Naive thymus-derived CD4-positive, alpha-beta T cell (primary cell): Measurements from ENCODE around the gene MACROD2. TPM values are rescaled to one million over a fixed set of nuclear protein-coding genes. Genes with fewer than 3 reads are reported as not detected.

Source experiments
- ATAC-seq: fragments of 150-1000 bp; cut with Tn5 transposase; 2 replicates; pipeline ENCODE4 v1.10.0; 2021; ENCODE audit warnings: mild to moderate bottlenecking, moderate library complexity
- CTCF ChIA-PET: fragments of 350-600 bp; sonication (Branson Sonifier 250); formaldehyde crosslinking; loops from one replicate; lab custom pipeline; 2021; ENCODE audit warnings: antibody characterized with exemption; lab: Charles Lee
- POLR2A ChIA-PET: fragments of 350-600 bp; sonication (Branson Sonifier 250); formaldehyde crosslinking; loops from one replicate; lab custom pipeline; 2021; ENCODE audit warnings: antibody characterized with exemption, inconsistent platforms; lab: Charles Lee
- DNase-seq, 9 donors: peaks; one replicate each; pipeline versions ENCODE4 v3.0.0 to v3.0.0-alpha.2; 2020 to 2022; ENCODE audit warnings: mixed read lengths in 1 of 9
- H3K27ac ChIP-seq: one replicate; pipeline ENCODE4 v1.7.0; 2013; ENCODE audit warnings: mild to moderate bottlenecking, low read depth, low read length, moderate library complexity
- H3K27me3 ChIP-seq, 2 donors: one replicate each; pipeline ENCODE4 v1.7.0; 2013; ENCODE audit warnings: low read length in 2 of 2, mild to moderate bottlenecking in 2 of 2, moderate library complexity in 2 of 2; ENCODE audit not compliant: control insufficient read depth in 2 of 2, insufficient read depth in 2 of 2
- H3K36me3 ChIP-seq, 3 experiments: 1 replicate in 2 of 3; 2 replicates in 1 of 3; pipeline ENCODE4 v1.7.0; 2013; ENCODE audit warnings: low read length in 3 of 3, mild to moderate bottlenecking in 3 of 3, moderate library complexity in 1 of 3; ENCODE audit not compliant: insufficient read depth in 3 of 3, control insufficient read depth in 2 of 3
- H3K4me1 ChIP-seq, 2 donors: one replicate each; pipeline ENCODE4 v1.7.0; 2013; ENCODE audit warnings: low read length in 2 of 2, mild to moderate bottlenecking in 2 of 2, moderate library complexity in 1 of 2; ENCODE audit not compliant: control insufficient read depth in 2 of 2, insufficient read depth in 2 of 2
- H3K4me3 ChIP-seq: 2 replicates; pipeline ENCODE4 v1.7.0; 2013; ENCODE audit warnings: mild to moderate bottlenecking, low read length
- H3K9me3 ChIP-seq, 3 experiments: 1 replicate in 2 of 3; 2 replicates in 1 of 3; pipeline ENCODE4 v1.7.0; 2013; ENCODE audit warnings: low read length in 3 of 3; ENCODE audit not compliant: control insufficient read depth in 2 of 3
- H3K27ac Mint-ChIP-seq, 9 donors: one replicate each; pipeline ENCODE4 v1.8.0; 2020 to 2022; ENCODE audit warnings: mixed read lengths in 9 of 9, mild to moderate bottlenecking in 8 of 9, moderate library complexity in 5 of 9, inconsistent platforms in 2 of 9
- H3K27me3 Mint-ChIP-seq, 5 donors: one replicate each; pipeline ENCODE4 v1.8.0; 2021 to 2022; ENCODE audit warnings: mixed read lengths in 5 of 5, mild to moderate bottlenecking in 1 of 5
- H3K36me3 Mint-ChIP-seq, 5 donors: one replicate each; pipeline ENCODE4 v1.8.0; 2020 to 2022; ENCODE audit warnings: mixed read lengths in 5 of 5, mild to moderate bottlenecking in 3 of 5, inconsistent platforms in 1 of 5
- H3K4me1 Mint-ChIP-seq, 7 donors: one replicate each; pipeline ENCODE4 v1.8.0; 2020 to 2022; ENCODE audit warnings: mixed read lengths in 7 of 7, mild to moderate bottlenecking in 3 of 7, inconsistent platforms in 1 of 7
- H3K4me3 Mint-ChIP-seq, 10 donors: one replicate each; pipeline ENCODE4 v1.8.0; 2020 to 2022; ENCODE audit warnings: mild to moderate bottlenecking in 10 of 10, mixed read lengths in 10 of 10, moderate library complexity in 6 of 10, inconsistent platforms in 2 of 10
- H3K9me3 Mint-ChIP-seq, 11 donors: one replicate each; pipeline ENCODE4 v1.8.0; 2020 to 2022; ENCODE audit warnings: mixed read lengths in 11 of 11, mild to moderate bottlenecking in 4 of 11, inconsistent platforms in 1 of 11, moderate library complexity in 1 of 11
- intact Hi-C, 2 donors: fragments of 100-400 bp; cut with micrococcal nuclease; formaldehyde crosslinking; loops; one replicate each; pipeline ENCODE4 v1.15.1; 2023
- polyA plus RNA-seq, 2 donors: library from polyadenylated mRNA; unstranded; fragments of 300-500 nt; fragmentation: Illumina TruSeq; gene quantifications; one replicate each; pipeline ENCODE4 v1.2.3, GENCODE V29; 2021
- total RNA-seq, 6 experiments: library from RNA in 5 of 6; stranded (reverse) in 5 of 6; gene quantifications; 1 replicate in 5 of 6; 2 replicates in 1 of 6; pipeline ENCODE4 v1.2.3 and lab custom pipeline; 2021 to 2026

MACROD2 gene
- total and polyA plus RNA-seq, 7 experiments from 2014 or later = 0.27 to 0.86 (median 0.34) TPM; not detected in 4

DNA sequence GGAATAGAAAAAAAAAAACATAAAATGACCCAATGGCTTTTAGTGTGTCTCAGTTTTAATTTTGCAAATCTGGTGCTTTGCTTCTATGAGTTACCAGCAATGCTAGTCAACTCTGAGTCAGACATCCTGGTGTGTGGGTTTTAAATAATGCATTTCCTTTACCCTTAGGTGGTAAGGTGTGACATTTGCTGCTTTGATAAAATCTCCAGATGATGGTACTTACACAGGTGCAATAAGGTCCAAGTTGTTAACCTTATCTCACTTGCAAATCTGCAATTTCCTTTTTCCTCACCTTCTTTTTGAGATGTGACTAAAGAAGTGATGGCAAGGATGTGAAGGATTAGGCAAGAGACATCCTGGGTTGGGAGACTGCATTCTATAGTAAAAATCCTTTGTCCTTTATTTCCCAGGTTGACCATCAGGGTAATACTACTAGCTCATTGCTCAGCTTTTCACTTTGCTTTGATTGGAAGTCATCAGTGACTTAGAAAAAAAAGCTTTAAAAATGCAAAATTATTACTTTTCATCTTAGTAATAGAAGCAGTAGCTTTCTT lies 1160.6 kb downstream of the MACROD2 start:
- intact Hi-C loops = no loop called here
- Histone ChIP-seq H3K36me3 (no peaks in the 10 kb centered on the region), H3K27me3 (no peaks in the 10 kb centered on the region), H3K4me1 (no peaks in the 10 kb centered on the region), H3K4me3 (no peak overlapping the region), H3K9me3 (no peaks in the 10 kb centered on the region), H3K27ac (no peak overlapping the region)
- CTCF ChIA-PET = no interaction called here
- no peak overlapping the region for H3K27ac Mint-ChIP-seq
- no peak overlapping the region for H3K4me3 Mint-ChIP-seq
- H3K4me1 Mint-ChIP-seq = peaks cover 0 to 5% (median 0%) of the 10 kb centered on the region in 7 donors
- ATAC-seq (no peak), DNase-seq (no peak)
- peaks cover 0 to 17% (median 5%) of the 10 kb centered on the region in 11 donors for H3K9me3 Mint-ChIP-seq
- POLR2A ChIA-PET = no interaction called here
- H3K36me3 Mint-ChIP-seq = no peaks in the 10 kb centered on the region
- H3K27me3 Mint-ChIP-seq = no peaks in the 10 kb centered on the region

DNA sequence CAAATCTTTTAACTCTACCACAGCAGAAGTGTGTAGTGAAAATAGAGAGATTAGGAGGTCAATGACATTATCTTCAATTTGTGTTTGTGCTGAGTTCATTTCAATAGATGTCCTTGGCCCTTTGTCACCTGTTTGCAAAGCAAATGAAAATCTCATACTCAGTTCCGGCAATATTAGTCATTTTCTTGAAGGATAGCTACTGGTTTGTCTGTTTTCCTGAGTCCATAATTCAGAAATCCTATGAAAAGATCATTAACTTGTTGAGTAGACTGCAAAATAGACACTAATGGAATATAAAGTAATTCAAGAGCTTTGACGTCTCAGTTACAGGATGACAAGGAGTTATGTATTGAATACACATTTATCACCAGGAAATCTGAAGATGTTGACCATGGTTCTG lies 1163.2 kb downstream of the MACROD2 start:
- ATAC-seq (no peak), DNase-seq (no peak)
- H3K9me3 Mint-ChIP-seq = peaks cover 0 to 14% (median 3%) of the 10 kb centered on the region in 11 donors
- no peak overlapping the region for H3K27ac Mint-ChIP-seq
- ChIA-PET CTCF (no interaction called here), POLR2A (no interaction called here)
- H3K27ac ChIP-seq = no peak overlapping the region
- no peak overlapping the region for H3K4me3 Mint-ChIP-seq
- H3K27me3 ChIP-seq = no peaks in the 10 kb centered on the region
- intact Hi-C loops = no loop called here
- H3K27me3 Mint-ChIP-seq = no peaks in the 10 kb centered on the region
- no peaks in the 10 kb centered on the region for H3K36me3 Mint-ChIP-seq
- H3K9me3 ChIP-seq = no peaks in the 10 kb centered on the region
- H3K4me1 ChIP-seq = no peaks in the 10 kb centered on the region
- H3K36me3 ChIP-seq = no peaks in the 10 kb centered on the region
- H3K4me1 Mint-ChIP-seq = peaks cover 0 to 19% (median 6%) of the 10 kb centered on the region in 7 donors
- H3K4me3 ChIP-seq = no peak overlapping the region

DNA sequence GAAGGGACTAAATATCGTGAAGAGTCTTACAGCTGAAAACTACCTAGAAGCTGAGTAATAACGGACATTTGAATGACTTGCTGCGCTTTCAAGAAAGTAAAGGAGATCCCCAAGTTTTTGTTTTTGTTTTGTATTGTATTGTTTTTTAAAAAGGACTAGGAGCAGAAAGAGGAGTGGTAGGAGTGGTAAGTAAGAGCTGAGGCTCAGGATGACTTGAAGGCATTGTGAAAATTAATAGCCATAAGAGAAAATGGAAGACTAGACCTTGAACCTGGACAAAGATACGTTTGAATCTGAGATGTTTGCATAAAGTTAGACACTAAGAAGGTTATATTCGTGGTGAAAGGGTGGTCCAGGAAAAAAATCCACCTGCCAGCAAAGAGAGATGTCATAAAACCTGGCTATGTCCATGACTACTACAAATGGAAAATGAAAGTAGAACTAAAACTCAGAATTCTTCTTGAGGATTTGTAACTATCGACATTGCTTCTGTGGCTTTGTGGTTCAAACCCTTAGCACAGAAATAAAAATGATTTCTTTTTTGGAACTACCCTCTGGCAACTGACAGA lies 1166.8 kb downstream of the MACROD2 start:
- CTCF ChIA-PET = no interaction called here
- Mint-ChIP-seq H3K4me1 (peaks cover 0 to 14% (median 6%) of the 10 kb centered on the region in 7 donors), H3K27ac (peak overlapping the region in 5 of 9 donors; percentile 0 to 77 (median 48)), H3K4me3 (peak overlapping the region in 9 of 10 donors; percentile 43 to 74 (median 53)), H3K27me3 (no peaks in the 10 kb centered on the region), H3K9me3 (peaks cover 0 to 14% (median 0%) of the 10 kb centered on the region in 11 donors), H3K36me3 (no peaks in the 10 kb centered on the region)
- no peaks in the 10 kb centered on the region for H3K9me3 ChIP-seq
- no peak overlapping the region for H3K27ac ChIP-seq
- H3K4me3 ChIP-seq = no peak overlapping the region
- intact Hi-C loops = no loop called here
- POLR2A ChIA-PET = no interaction called here
- H3K36me3 ChIP-seq = no peaks in the 10 kb centered on the region
- no peaks in the 10 kb centered on the region for H3K4me1 ChIP-seq
- DNase-seq = no peak
- H3K27me3 ChIP-seq = no peaks in the 10 kb centered on the region
- no peak for ATAC-seq

DNA sequence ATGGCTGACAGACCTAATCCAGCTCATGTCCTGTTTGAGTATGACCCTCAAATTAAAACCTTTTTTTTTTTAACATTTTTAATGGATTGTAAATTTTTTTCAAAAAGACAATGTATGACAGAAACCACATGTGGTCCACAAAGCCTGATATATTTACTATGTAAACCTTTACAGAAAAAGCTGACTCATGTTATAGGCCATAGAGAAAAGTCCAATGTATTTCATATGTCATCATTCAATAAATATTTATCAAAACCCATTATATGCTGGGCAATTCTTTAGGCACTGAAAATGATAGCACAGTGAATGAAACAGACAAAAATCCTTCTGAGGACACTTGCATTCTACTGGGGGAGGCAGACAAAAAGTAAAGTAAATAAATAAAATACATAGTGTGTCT lies 1168.3 kb downstream of the MACROD2 start:
- ChIA-PET POLR2A (no interaction called here), CTCF (interaction anchor here (0.7 kb wide), 1 partner anchor 519 kb away, joined by 3 read pairs; no protein-coding TSS in a partner anchor)
- no peaks in the 10 kb centered on the region for H3K9me3 ChIP-seq
- no peak overlapping the region for H3K27ac ChIP-seq
- H3K27ac Mint-ChIP-seq = no peak overlapping the region
- H3K36me3 ChIP-seq = no peaks in the 10 kb centered on the region
- H3K4me1 Mint-ChIP-seq = peaks cover 0 to 14% (median 6%) of the 10 kb centered on the region in 7 donors
- no peak overlapping the region for H3K4me3 Mint-ChIP-seq
- H3K27me3 ChIP-seq = no peaks in the 10 kb centered on the region
- no peaks in the 10 kb centered on the region for H3K27me3 Mint-ChIP-seq
- ATAC-seq = no peak
- peaks cover 0 to 9% (median 0%) of the 10 kb centered on the region in 11 donors for H3K9me3 Mint-ChIP-seq
- no peaks in the 10 kb centered on the region for H3K36me3 Mint-ChIP-seq
- intact Hi-C loops = no loop called here
- no peaks in the 10 kb centered on the region for H3K4me1 ChIP-seq
- DNase-seq = no peak
- H3K4me3 ChIP-seq = no peak overlapping the region

DNA sequence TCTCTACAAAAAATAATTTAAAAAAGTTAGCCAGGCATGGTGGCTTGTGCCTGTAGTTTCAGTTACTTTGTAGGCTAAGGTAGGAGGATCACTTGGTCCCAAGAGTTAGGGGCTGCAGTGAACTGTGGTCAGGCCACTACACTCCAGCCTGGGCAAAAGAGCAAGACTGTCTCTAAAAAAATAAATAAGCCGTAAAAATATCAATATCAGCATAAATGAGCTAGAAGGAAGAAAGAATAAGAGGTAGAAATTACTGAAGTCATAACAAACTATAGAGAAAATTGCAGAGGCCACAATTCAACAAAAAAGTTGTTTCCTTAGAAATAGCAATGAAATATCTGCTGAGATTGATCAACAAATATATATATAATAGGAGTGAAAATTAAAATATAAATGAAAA lies 1169.4 kb downstream of the MACROD2 start:
- no peak overlapping the region for H3K4me3 ChIP-seq
- Mint-ChIP-seq H3K9me3 (peaks cover 0 to 3% (median 0%) of the 10 kb centered on the region in 11 donors), H3K4me1 (peaks cover 0 to 14% (median 6%) of the 10 kb centered on the region in 7 donors), H3K36me3 (no peaks in the 10 kb centered on the region), H3K27me3 (no peaks in the 10 kb centered on the region), H3K4me3 (no peak overlapping the region), H3K27ac (no peak overlapping the region)
- H3K36me3 ChIP-seq = no peaks in the 10 kb centered on the region
- DNase-seq (no peak), ATAC-seq (no peak)
- ChIA-PET POLR2A (no interaction called here), CTCF (no interaction called here)
- H3K4me1 ChIP-seq = no peaks in the 10 kb centered on the region
- no peaks in the 10 kb centered on the region for H3K27me3 ChIP-seq
- no peak overlapping the region for H3K27ac ChIP-seq
- intact Hi-C loops = no loop called here
- H3K9me3 ChIP-seq = no peaks in the 10 kb centered on the region

DNA sequence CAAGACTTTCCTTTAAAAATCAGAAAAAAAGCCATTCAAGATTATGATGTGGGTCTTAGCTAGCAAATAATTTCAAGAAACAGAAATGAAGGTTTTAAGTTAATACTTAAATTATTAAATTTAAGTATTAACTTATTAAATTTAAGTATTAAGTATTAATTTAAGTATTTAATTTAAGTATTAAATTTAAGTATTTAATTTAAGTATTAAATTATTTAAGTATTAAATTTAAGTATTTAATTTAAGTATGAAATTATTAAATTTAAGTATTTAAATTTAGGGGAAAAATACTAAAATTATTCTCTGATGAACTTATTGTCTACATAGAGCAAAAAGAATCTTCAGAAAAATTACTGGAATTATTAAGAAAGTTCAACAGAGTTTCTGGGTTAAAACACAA lies 1171.4 kb downstream of the MACROD2 start:
- peaks cover 0 to 9% (median 0%) of the 10 kb centered on the region in 11 donors for H3K9me3 Mint-ChIP-seq
- Histone ChIP-seq H3K27me3 (no peaks in the 10 kb centered on the region), H3K4me1 (no peaks in the 10 kb centered on the region), H3K4me3 (no peak overlapping the region), H3K9me3 (no peaks in the 10 kb centered on the region), H3K36me3 (no peaks in the 10 kb centered on the region), H3K27ac (no peak overlapping the region)
- DNase-seq = no peak
- H3K27ac Mint-ChIP-seq = no peak overlapping the region
- no peak for ATAC-seq
- intact Hi-C loops = no loop called here
- CTCF ChIA-PET = no interaction called here
- no peak overlapping the region for H3K4me3 Mint-ChIP-seq
- no peaks in the 10 kb centered on the region for H3K27me3 Mint-ChIP-seq
- POLR2A ChIA-PET = interaction anchor here (0.7 kb wide), 1 partner anchor 12 kb away, joined by 4 read pairs; no protein-coding TSS in a partner anchor
- peaks cover 0 to 13% (median 6%) of the 10 kb centered on the region in 7 donors for H3K4me1 Mint-ChIP-seq
- no peaks in the 10 kb centered on the region for H3K36me3 Mint-ChIP-seq

DNA sequence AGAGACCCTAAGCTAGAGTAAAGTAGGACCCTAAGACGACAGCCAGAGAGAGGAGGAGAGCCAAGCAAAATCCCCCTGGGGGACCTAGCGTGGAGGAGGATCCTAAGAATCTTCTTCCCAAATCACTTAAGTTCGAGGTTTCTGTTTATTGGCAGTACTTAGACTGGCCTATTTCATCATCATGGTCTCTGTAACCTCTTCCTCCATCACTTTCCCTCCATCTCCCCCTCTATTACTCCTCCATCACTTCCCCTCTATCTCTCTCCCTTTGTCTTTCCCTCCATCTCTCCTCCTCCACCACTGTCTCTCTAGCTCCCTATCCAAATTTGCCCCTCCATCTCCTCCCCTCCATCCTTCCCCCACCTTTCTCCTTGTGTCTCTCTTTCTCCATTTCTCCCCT lies 1175.7 kb downstream of the MACROD2 start:
- ATAC-seq (no peak), DNase-seq (no peak)
- Mint-ChIP-seq H3K36me3 (no peaks in the 10 kb centered on the region), H3K4me3 (no peak overlapping the region), H3K9me3 (peaks cover 0 to 9% (median 3%) of the 10 kb centered on the region in 11 donors), H3K4me1 (no peaks in the 10 kb centered on the region), H3K27ac (no peak overlapping the region), H3K27me3 (no peaks in the 10 kb centered on the region)
- Histone ChIP-seq H3K27me3 (no peaks in the 10 kb centered on the region), H3K4me1 (no peaks in the 10 kb centered on the region), H3K9me3 (peaks cover 0 to 5% (median 0%) of the 10 kb centered on the region in 3 experiments), H3K36me3 (no peaks in the 10 kb centered on the region), H3K4me3 (no peak overlapping the region), H3K27ac (no peak overlapping the region)
- ChIA-PET CTCF (no interaction called here), POLR2A (no interaction called here)
- intact Hi-C loops = no loop called here
